Gastrocnemius medialis (tissue), 4 donors: Measurements from ENCODE around the gene G6PC3.

Source experiments
- CTCF ChIP-seq, 5 experiments: fragments of 450-650 bp in 3 of 5; fragments of 200-600 bp in 2 of 5; sonication (generic) in 2 of 5; IDR thresholded peaks in 4 of 5; conservative IDR thresholded peaks in 1 of 5; 1 replicate in 4 of 5; 2 replicates in 1 of 5; pipeline ENCODE4 v1.5.1; 2016 to 2019; ENCODE audit warnings: antibody characterized with exemption in 5 of 5, mild to moderate bottlenecking in 3 of 5, moderate library complexity in 3 of 5
- POLR2A ChIP-seq, 2 donors: fragments of 450-650 bp; IDR thresholded peaks; one replicate each; pipeline ENCODE4 v1.6.1; 2017; ENCODE audit warnings: antibody characterized with exemption in 2 of 2, mild to moderate bottlenecking in 2 of 2, moderate library complexity in 2 of 2

- no peak for TF ChIP-seq CTCF (IDR thresholded peaks at IDR 0.05 in 4 of 5, conservative IDR thresholded peaks at IDR 0.05 in 1 of 5)
- no peak for TF ChIP-seq POLR2A (IDR thresholded peaks at IDR 0.05)
Measured at GRCh38 chr17:44049294-44050060, 21.1 kb upstream of the G6PC3 start.
